ENCODE measurements around the gene RGS7.

DNA sequence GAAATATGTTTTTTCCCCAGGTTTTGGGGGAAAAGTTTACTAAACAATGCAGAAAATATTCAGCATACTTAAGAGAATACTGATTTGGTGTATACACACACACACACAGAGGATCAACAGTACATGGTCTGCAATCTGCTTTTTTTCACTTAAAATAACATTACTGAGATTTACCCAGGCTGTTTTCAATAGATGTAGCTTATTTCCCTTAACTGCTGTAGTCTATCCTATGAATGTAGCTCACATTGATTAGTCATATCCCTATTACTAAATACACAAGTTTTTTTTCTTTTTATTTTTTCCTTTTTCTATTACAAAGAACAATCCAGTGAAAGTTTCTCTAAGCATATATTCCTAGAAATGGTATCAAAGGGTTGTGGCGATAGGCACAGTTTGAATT, 478.4 kb downstream of the RGS7 start:
- no peak for TF ChIP-seq POLR2AphosphoS5 (IDR thresholded peaks at IDR 0.05; ENCODE audit: insufficient read depth in 1 of 2, low read depth in 1 of 2)
- no peak for TF ChIP-seq POLR2A (IDR thresholded peaks at IDR 0.05)
- TF ChIP-seq, protein P1, sequence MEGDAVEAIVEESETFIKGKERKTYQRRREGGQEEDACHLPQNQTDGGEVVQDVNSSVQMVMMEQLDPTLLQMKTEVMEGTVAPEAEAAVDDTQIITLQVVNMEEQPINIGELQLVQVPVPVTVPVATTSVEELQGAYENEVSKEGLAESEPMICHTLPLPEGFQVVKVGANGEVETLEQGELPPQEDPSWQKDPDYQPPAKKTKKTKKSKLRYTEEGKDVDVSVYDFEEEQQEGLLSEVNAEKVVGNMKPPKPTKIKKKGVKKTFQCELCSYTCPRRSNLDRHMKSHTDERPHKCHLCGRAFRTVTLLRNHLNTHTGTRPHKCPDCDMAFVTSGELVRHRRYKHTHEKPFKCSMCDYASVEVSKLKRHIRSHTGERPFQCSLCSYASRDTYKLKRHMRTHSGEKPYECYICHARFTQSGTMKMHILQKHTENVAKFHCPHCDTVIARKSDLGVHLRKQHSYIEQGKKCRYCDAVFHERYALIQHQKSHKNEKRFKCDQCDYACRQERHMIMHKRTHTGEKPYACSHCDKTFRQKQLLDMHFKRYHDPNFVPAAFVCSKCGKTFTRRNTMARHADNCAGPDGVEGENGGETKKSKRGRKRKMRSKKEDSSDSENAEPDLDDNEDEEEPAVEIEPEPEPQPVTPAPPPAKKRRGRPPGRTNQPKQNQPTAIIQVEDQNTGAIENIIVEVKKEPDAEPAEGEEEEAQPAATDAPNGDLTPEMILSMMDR (IDR thresholded peaks at IDR 0.05): no peak

Data from vagina (tissue), 2 donors.